Nephron progenitor cell (in vitro differentiated cells): ENCODE results near the gene SELENOW.

Experiments used
- DNase-seq: peaks from one replicate; pipeline ENCODE4 v3.0.0; 2021
- H3K27ac Mint-ChIP-seq: 2 replicates; pipeline ENCODE4 v1.8.0; 2021; ENCODE audit warnings: mild to moderate bottlenecking, moderate library complexity, mixed read lengths
- H3K27me3 Mint-ChIP-seq: 2 replicates; pipeline ENCODE4 v1.8.0; 2021; ENCODE audit warnings: mild to moderate bottlenecking, low read depth, mixed read lengths; ENCODE audit not compliant: poor library complexity
- H3K36me3 Mint-ChIP-seq: 2 replicates; pipeline ENCODE4 v1.8.0; 2021; ENCODE audit warnings: low read depth, mixed read lengths
- H3K4me1 Mint-ChIP-seq: 2 replicates; pipeline ENCODE4 v1.8.0; 2021; ENCODE audit warnings: mixed read lengths
- H3K4me3 Mint-ChIP-seq: 2 replicates; pipeline ENCODE4 v1.8.0; 2021; ENCODE audit warnings: mild to moderate bottlenecking, moderate library complexity, mixed read lengths
- H3K9me3 Mint-ChIP-seq: 2 replicates; pipeline ENCODE4 v1.8.0; 2021; ENCODE audit warnings: mild to moderate bottlenecking, moderate library complexity, mixed read lengths
- TF ChIP-seq, protein P1 (sequence below): fragments of 200-600 bp; sonication (generic); IDR thresholded peaks from 2 replicates; pipeline ENCODE4 v1.5.0; 2021; ENCODE audit warnings: antibody characterized with exemption

Gene SELENOW

DNA sequence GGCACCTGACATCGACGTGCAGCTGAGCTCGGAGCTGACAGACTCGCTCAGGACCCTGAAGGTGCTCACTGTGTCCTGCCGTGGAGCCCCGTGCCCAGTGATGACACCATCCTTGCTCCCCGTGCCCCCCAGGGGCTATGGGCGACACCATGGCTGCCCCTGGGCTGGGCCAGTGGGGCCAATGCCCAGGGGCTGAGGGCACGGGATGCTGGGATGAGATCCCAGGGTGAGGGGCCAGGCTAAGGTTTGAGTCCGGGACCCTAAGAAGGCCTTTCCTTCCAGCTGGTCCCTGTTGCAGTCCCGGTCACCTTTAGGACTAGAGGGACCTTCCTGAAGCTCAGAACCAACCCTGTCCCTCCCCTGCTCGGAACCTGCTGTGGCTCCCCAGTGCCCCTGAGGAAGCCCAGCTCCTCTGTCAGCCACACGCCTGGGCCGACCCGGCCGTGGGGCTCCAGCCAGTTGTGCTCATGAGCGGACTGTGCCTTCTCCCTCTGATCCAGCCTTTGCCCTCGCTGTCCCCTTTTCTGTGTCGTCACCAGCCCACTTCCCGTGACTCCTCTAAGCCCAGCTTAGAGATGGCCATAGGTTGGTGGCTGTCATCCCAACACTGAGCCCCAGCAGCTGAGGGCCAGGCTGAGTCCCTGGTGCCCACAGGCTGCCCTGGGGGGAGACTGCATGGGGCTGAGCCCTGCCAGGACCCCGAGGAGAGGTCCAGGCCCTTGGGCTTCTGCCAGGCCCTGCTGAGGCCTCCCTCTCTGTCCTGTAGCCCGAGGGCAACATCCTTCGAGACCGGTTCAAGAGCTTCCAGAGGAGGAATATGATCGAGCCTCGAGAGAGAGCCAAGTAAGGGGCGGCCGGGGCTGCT lies 22.5 kb upstream of the SELENOW start:
- TF ChIP-seq, protein P1, sequence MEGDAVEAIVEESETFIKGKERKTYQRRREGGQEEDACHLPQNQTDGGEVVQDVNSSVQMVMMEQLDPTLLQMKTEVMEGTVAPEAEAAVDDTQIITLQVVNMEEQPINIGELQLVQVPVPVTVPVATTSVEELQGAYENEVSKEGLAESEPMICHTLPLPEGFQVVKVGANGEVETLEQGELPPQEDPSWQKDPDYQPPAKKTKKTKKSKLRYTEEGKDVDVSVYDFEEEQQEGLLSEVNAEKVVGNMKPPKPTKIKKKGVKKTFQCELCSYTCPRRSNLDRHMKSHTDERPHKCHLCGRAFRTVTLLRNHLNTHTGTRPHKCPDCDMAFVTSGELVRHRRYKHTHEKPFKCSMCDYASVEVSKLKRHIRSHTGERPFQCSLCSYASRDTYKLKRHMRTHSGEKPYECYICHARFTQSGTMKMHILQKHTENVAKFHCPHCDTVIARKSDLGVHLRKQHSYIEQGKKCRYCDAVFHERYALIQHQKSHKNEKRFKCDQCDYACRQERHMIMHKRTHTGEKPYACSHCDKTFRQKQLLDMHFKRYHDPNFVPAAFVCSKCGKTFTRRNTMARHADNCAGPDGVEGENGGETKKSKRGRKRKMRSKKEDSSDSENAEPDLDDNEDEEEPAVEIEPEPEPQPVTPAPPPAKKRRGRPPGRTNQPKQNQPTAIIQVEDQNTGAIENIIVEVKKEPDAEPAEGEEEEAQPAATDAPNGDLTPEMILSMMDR, result no peak
- no peak for DNase-seq
- no peaks in the 10 kb centered on the region for H3K27me3 Mint-ChIP-seq
- no peak overlapping the region for H3K27ac Mint-ChIP-seq
- H3K36me3 Mint-ChIP-seq, result peaks cover 48% of the 10 kb centered on the region
- H3K4me3 Mint-ChIP-seq, result no peak overlapping the region
- H3K9me3 Mint-ChIP-seq, result no peaks in the 10 kb centered on the region
- no peaks in the 10 kb centered on the region for H3K4me1 Mint-ChIP-seq

DNA sequence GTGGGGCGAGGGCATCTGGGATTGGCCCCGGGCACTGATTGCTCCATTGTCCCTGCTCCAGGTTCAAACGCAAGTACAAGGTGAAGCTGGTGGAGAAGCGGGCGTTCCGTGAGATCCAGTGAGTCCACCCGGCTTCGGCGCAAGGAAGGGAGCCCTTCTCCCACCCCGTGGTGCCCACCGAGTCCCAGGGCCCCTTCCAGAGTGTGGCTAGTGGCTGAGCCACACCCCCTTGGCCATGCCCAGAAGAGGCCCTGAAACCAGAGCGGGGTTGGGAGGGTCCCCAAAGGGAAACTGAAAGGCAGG lies 21.9 kb upstream of the SELENOW start:
- Mint-ChIP-seq H3K27ac (no peak overlapping the region), H3K36me3 (peaks cover 48% of the 10 kb centered on the region), H3K9me3 (no peaks in the 10 kb centered on the region), H3K4me1 (no peaks in the 10 kb centered on the region), H3K27me3 (no peaks in the 10 kb centered on the region), H3K4me3 (no peak overlapping the region)
- DNase-seq, result no peak
- TF ChIP-seq, protein P1, result no peak

DNA sequence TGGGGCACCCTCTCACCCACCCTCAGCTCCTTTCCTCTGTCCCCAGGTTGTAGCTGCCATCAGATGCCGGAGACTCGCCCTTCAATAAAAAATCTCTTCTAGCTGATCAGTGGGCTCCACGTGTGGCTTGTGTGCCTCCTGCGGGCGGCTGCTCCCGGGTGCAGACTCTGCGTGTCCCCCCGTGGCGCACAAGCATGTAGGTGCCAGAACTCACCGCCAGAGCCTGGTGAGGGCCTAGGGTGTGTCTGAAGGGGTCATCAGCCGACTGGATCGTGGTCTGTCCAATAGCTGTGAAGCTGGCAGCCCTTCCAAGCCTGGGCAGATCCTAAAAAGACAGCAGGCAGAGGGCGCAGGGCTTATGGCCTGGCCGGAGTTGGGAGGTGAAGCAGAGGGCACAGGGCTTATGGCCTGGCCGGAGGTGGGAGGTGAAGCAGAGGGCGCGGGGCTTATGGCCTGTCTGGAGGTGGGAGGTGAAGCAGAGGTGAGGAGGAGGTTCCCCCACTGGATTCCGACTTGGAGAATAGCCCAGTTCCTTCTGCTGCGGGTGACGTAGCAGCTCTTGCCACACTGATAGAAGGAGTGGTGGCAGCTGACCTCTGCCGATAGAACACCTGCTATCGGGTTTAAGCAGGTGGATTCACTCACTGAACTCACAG lies 21.4 kb upstream of the SELENOW start:
- TF ChIP-seq, protein P1, result no peak
- Mint-ChIP-seq H3K9me3 (no peaks in the 10 kb centered on the region), H3K27me3 (no peaks in the 10 kb centered on the region), H3K36me3 (peaks cover 48% of the 10 kb centered on the region), H3K27ac (peak overlapping the region; percentile 57), H3K4me1 (no peaks in the 10 kb centered on the region), H3K4me3 (no peak overlapping the region)
- no peak for DNase-seq

DNA sequence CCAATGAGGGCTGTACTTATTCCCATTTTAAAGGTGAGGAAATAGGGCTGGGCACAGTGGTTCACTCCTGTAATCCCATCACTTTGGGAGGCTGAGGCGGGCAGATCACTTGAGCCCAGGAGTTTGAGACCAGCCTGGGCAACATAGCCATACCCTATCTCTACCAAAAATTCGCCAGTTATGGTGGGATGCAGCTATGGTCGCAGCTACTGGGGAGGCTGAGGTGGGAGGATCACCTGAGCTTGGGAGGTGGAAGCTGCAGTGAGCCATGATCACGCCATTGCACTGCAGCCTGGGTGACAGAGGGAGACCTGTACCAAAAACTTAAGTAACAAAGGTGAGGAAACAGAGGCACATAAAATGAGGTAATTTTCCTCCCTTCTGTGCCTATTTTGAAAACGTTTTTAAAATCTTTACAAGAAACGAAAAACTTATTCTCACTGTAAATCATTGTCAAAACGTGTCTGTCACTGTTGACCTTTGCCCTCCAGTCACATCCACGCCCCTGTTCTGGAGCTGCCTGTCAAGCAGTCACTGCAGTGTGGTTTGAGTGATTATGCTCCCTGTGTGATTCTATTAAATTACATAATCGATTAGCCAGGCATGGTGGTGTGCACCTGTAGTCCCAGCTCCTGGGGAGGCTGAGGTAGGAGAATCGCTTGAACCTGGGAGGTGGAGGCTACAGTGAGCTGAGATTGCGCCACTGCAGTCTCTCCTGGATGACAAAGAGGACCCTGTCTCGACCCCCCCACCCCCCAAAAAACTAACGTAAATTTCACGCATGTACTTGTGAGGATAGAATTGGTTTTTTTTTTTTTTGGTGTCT lies 20.7 kb upstream of the SELENOW start:
- H3K4me1 Mint-ChIP-seq, result peaks cover 4% of the 10 kb centered on the region
- no peaks in the 10 kb centered on the region for H3K9me3 Mint-ChIP-seq
- peaks cover 48% of the 10 kb centered on the region for H3K36me3 Mint-ChIP-seq
- DNase-seq, result no peak
- H3K27me3 Mint-ChIP-seq, result no peaks in the 10 kb centered on the region
- H3K4me3 Mint-ChIP-seq, result no peak overlapping the region
- TF ChIP-seq, protein P1, result no peak
- H3K27ac Mint-ChIP-seq, result no peak overlapping the region

DNA sequence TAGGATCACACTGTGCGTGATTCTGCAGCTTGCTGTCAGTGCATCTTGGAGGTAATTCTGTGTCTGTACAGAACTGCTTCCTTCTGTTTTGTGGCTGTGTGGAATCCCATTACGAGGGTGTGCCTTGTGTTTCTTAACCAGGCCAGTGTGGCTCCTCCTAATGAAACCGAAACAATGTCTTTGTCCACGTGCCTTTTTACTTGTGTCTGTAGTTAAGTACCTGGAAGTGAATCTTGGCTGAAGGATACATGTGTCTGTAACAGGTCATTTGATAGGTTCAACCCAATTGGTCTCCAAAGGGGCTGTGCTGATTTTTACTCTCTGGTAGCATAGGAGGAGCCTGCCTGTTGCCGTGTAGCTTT lies 20.1 kb upstream of the SELENOW start:
- H3K27me3 Mint-ChIP-seq, result no peaks in the 10 kb centered on the region
- no peaks in the 10 kb centered on the region for H3K9me3 Mint-ChIP-seq
- TF ChIP-seq, protein P1, result no peak
- no peak for DNase-seq
- peaks cover 42% of the 10 kb centered on the region for H3K36me3 Mint-ChIP-seq
- peaks cover 5% of the 10 kb centered on the region for H3K4me1 Mint-ChIP-seq
- no peak overlapping the region for H3K4me3 Mint-ChIP-seq
- no peak overlapping the region for H3K27ac Mint-ChIP-seq
